GM18907 (cell line): Measurements from ENCODE around the gene ITM2B.

ENCODE experiments used
- ATAC-seq: cut with Tn5 transposase; IDR thresholded peaks from one replicate; pipeline ENCODE4 v1.9.1; 2021; ENCODE audit warnings: mild to moderate bottlenecking, moderate library complexity; ENCODE audit not compliant: unreplicated experiment

ITM2B gene

GRCh38 chr13:48302871-48303358, 69.9 kb downstream of the ITM2B start:
- no peak for ATAC-seq

GRCh38 chr13:48303359-48304142, 70.5 kb downstream of the ITM2B start, which contains the start of gene RB1:
Gene RB1, plus strand, starts transcription at chr13:48303751. Its CDS starts 162 bp downstream, at chr13:48303913.
- peak; percentile 78 for ATAC-seq

- peak; percentile 70 for ATAC-seq
Observed at GRCh38 chr13:48304143-48304876, 71.3 kb downstream of the ITM2B start.

GRCh38 chr13:48311223-48311622, 78.2 kb downstream of the ITM2B start:
- no peak for ATAC-seq

GRCh38 chr13:48315969-48316650, 83.1 kb downstream of the ITM2B start:
- ATAC-seq = no peak

- ATAC-seq = no peak
Observed at GRCh38 chr13:48316826-48317510, 84.0 kb downstream of the ITM2B start.

- no peak for ATAC-seq
Observed at GRCh38 chr13:48317511-48318376, 84.7 kb downstream of the ITM2B start.

- no peak for ATAC-seq
Observed at GRCh38 chr13:48318377-48318811, 85.4 kb downstream of the ITM2B start.

GRCh38 chr13:48318821-48319511, 86.0 kb downstream of the ITM2B start:
- ATAC-seq = no peak
